CD4-positive, alpha-beta memory T cell (primary cell): ENCODE measurements around the gene PINK1. TPM values are rescaled to one million over a fixed set of nuclear protein-coding genes. Genes with fewer than 3 reads are reported as not detected.
A peak's percentile ranks its signal among the peaks of the same experiment; 100 is the strongest.

Experiments
- CTCF ChIA-PET: fragments of 350-600 bp; sonication (Branson Sonifier 250); formaldehyde crosslinking; loops from one replicate; lab custom pipeline; 2021; ENCODE audit warnings: inconsistent platforms; ENCODE audit not compliant: partially characterized antibody; lab: Charles Lee
- POLR2A ChIA-PET: fragments of 350-600 bp; sonication (Branson Sonifier 250); formaldehyde crosslinking; loops from one replicate; lab custom pipeline; 2021; ENCODE audit not compliant: partially characterized antibody; lab: Charles Lee
- DNase-seq, 5 donors: peaks; one replicate each; pipeline versions ENCODE4 v3.0.0 to v3.0.0-alpha.2; 2020 to 2022; ENCODE audit warnings: mixed read lengths in 1 of 5
- H3K27ac ChIP-seq: one replicate; pipeline ENCODE4 v1.7.0; 2013; ENCODE audit warnings: low read depth, low read length
- H3K27me3 ChIP-seq: 2 replicates; pipeline ENCODE4 v1.7.0; 2013; ENCODE audit warnings: mild to moderate bottlenecking, low read length, moderate library complexity; ENCODE audit not compliant: insufficient read depth
- H3K36me3 ChIP-seq: 2 replicates; pipeline ENCODE4 v1.7.0; 2013; ENCODE audit warnings: mild to moderate bottlenecking, low read length, moderate library complexity; ENCODE audit not compliant: insufficient read depth
- H3K4me1 ChIP-seq: 2 replicates; pipeline ENCODE4 v1.7.0; 2013; ENCODE audit warnings: mild to moderate bottlenecking, low read length, moderate library complexity; ENCODE audit not compliant: insufficient read depth
- H3K4me3 ChIP-seq, 2 donors: one replicate each; pipeline ENCODE4 v1.7.0; 2013; ENCODE audit warnings: low read length in 2 of 2, mild to moderate bottlenecking in 1 of 2
- H3K9me3 ChIP-seq, 2 donors: one replicate each; pipeline ENCODE4 v1.7.0; 2013; ENCODE audit warnings: low read length in 2 of 2, control low read depth in 1 of 2; ENCODE audit not compliant: control insufficient read depth in 1 of 2
- H3K27ac Mint-ChIP-seq, 7 donors: one replicate each; pipeline ENCODE4 v1.8.0; 2020 to 2021; ENCODE audit warnings: mixed read lengths in 7 of 7, mild to moderate bottlenecking in 6 of 7, inconsistent platforms in 3 of 7, moderate library complexity in 3 of 7
- H3K27me3 Mint-ChIP-seq, 2 donors: one replicate each; pipeline ENCODE4 v1.8.0; 2020 to 2021; ENCODE audit warnings: mixed read lengths in 2 of 2
- H3K36me3 Mint-ChIP-seq, 2 donors: one replicate each; pipeline ENCODE4 v1.8.0; 2020 to 2021; ENCODE audit warnings: mixed read lengths in 2 of 2, inconsistent platforms in 1 of 2, mild to moderate bottlenecking in 1 of 2
- H3K4me1 Mint-ChIP-seq, 4 donors: one replicate each; pipeline ENCODE4 v1.8.0; 2020 to 2021; ENCODE audit warnings: mixed read lengths in 4 of 4, mild to moderate bottlenecking in 1 of 4
- H3K4me3 Mint-ChIP-seq, 8 donors: one replicate each; pipeline ENCODE4 v1.8.0; 2020 to 2021; ENCODE audit warnings: mixed read lengths in 8 of 8, mild to moderate bottlenecking in 7 of 8, moderate library complexity in 6 of 8, inconsistent platforms in 3 of 8
- H3K9me3 Mint-ChIP-seq, 8 donors: one replicate each; pipeline ENCODE4 v1.8.0; 2020 to 2021; ENCODE audit warnings: mixed read lengths in 8 of 8, mild to moderate bottlenecking in 5 of 8, inconsistent platforms in 3 of 8, moderate library complexity in 1 of 8
- intact Hi-C: fragments of 100-400 bp; cut with micrococcal nuclease; formaldehyde crosslinking; loops from one replicate; pipeline ENCODE4 v1.15.1; 2023
- polyA plus RNA-seq, 2 donors: library from polyadenylated mRNA; unstranded; fragments of 300-500 nt; fragmentation: Illumina TruSeq; gene quantifications; one replicate each; pipeline ENCODE4 v1.2.3, GENCODE V29; 2021
- total RNA-seq, 2 experiments: library from RNA; stranded (reverse); gene quantifications; one replicate each; pipeline ENCODE4 v1.2.3, GENCODE V29; 2021

Gene PINK1
- total RNA-seq (10 to 100 TPM; 19.5 to 21.7 TPM), polyA plus RNA-seq (10 to 100 TPM; 19.0 to 24.2 TPM)

- ChIA-PET POLR2A (interaction anchor here (0.5 to 2.4 kb wide), 18 partner anchors 8 to 1818 kb away, joined by 3 to 24 read pairs (median 4); partner anchors contain the start of genes DDOST, HP1BP3, MUL1 and OTUD3), CTCF (interaction anchor here (0.6 to 4.2 kb wide), 19 partner anchors 10 to 154 kb away, joined by 3 to 24 read pairs (median 4); partner anchors contain the start of gene DDOST)
- H3K4me1 ChIP-seq, result peaks cover 16% of the 10 kb centered on the region
- no peaks in the 10 kb centered on the region for H3K27me3 ChIP-seq
- peak; percentile 78 to 92 (median 87) for DNase-seq
- Mint-ChIP-seq H3K27me3 (peaks cover 1 to 2% of the 10 kb centered on the region in 2 donors), H3K27ac (peak within 1 kb of the TSS; percentile 85 to 95 (median 91)), H3K4me1 (peaks cover 4 to 17% (median 12%) of the 10 kb centered on the region in 4 donors), H3K4me3 (peak within 1 kb of the TSS; percentile 89 to 96 (median 92)), H3K36me3 (peaks cover 4 to 13% of the 10 kb centered on the region in 2 donors), H3K9me3 (peaks cover 0 to 7% (median 0%) of the 10 kb centered on the region in 8 donors)
- no peaks in the 10 kb centered on the region for H3K9me3 ChIP-seq
- no peaks in the 10 kb centered on the region for H3K36me3 ChIP-seq
- peak within 1 kb of the TSS; percentile 45 to 62 for H3K4me3 ChIP-seq
- peak within 1 kb of the TSS; percentile 68 for H3K27ac ChIP-seq
- intact Hi-C loops, result loop anchor here (1.0 to 5.0 kb wide), 3 partner anchors 28 to 126 kb away; partner anchors contain the start of genes DDOST and MUL1
Observed at GRCh38 chr1:20633190-20634064, at the start of gene PINK1. Gene PINK1 (plus strand): TSS chr1:20633458. CDS start chr1:20633549, 91 bp downstream.

GRCh38 chr1:20584890-20585289 is 48.4 kb upstream of the PINK1 start:
- Histone ChIP-seq H3K9me3 (no peaks in the 10 kb centered on the region), H3K4me3 (no peak overlapping the region), H3K27ac (no peak overlapping the region), H3K4me1 (no peaks in the 10 kb centered on the region), H3K36me3 (no peaks in the 10 kb centered on the region), H3K27me3 (peaks cover 8% of the 10 kb centered on the region)
- Mint-ChIP-seq H3K4me1 (peaks cover 0 to 14% (median 5%) of the 10 kb centered on the region in 4 donors), H3K9me3 (peaks cover 0 to 8% (median 0%) of the 10 kb centered on the region in 8 donors), H3K27me3 (peaks cover 32 to 34% of the 10 kb centered on the region in 2 donors), H3K36me3 (no peaks in the 10 kb centered on the region), H3K4me3 (no peak overlapping the region), H3K27ac (no peak overlapping the region)
- CTCF ChIA-PET, result no interaction called here
- intact Hi-C loops, result no loop called here
- DNase-seq, result no peak
- POLR2A ChIA-PET, result no interaction called here

GRCh38 chr1:20586953-20587660 is 46.2 kb upstream of the PINK1 start:
- no peak overlapping the region for H3K4me3 Mint-ChIP-seq
- intact Hi-C loops, result no loop called here
- POLR2A ChIA-PET, result no interaction called here
- DNase-seq, result no peak
- H3K36me3 Mint-ChIP-seq, result no peaks in the 10 kb centered on the region
- H3K36me3 ChIP-seq, result no peaks in the 10 kb centered on the region
- H3K4me1 Mint-ChIP-seq, result peaks cover 0 to 16% (median 6%) of the 10 kb centered on the region in 4 donors
- H3K4me1 ChIP-seq, result no peaks in the 10 kb centered on the region
- H3K9me3 Mint-ChIP-seq, result peaks cover 0 to 5% (median 0%) of the 10 kb centered on the region in 8 donors
- H3K27me3 ChIP-seq, result peaks cover 8% of the 10 kb centered on the region
- H3K27ac ChIP-seq, result no peak overlapping the region
- CTCF ChIA-PET, result interaction anchor here (0.7 kb wide), 1 partner anchor 12 kb away, joined by 3 read pairs; no protein-coding TSS in a partner anchor
- no peak overlapping the region for H3K4me3 ChIP-seq
- H3K27ac Mint-ChIP-seq, result no peak overlapping the region
- peaks cover 36 to 43% of the 10 kb centered on the region in 2 donors for H3K27me3 Mint-ChIP-seq
- H3K9me3 ChIP-seq, result no peaks in the 10 kb centered on the region

- Mint-ChIP-seq H3K9me3 (peaks cover 0 to 5% (median 0%) of the 10 kb centered on the region in 8 donors), H3K4me1 (peaks cover 0 to 16% (median 6%) of the 10 kb centered on the region in 4 donors), H3K27ac (no peak overlapping the region), H3K36me3 (no peaks in the 10 kb centered on the region), H3K4me3 (no peak overlapping the region), H3K27me3 (peaks cover 41 to 48% of the 10 kb centered on the region in 2 donors)
- H3K9me3 ChIP-seq, result no peaks in the 10 kb centered on the region
- H3K27me3 ChIP-seq, result peaks cover 8% of the 10 kb centered on the region
- DNase-seq, result no peak
- CTCF ChIA-PET, result interaction anchor here (0.7 kb wide), 1 partner anchor 12 kb away, joined by 3 read pairs; no protein-coding TSS in a partner anchor
- no peak overlapping the region for H3K27ac ChIP-seq
- no peak overlapping the region for H3K4me3 ChIP-seq
- H3K36me3 ChIP-seq, result no peaks in the 10 kb centered on the region
- POLR2A ChIA-PET, result no interaction called here
- H3K4me1 ChIP-seq, result no peaks in the 10 kb centered on the region
- intact Hi-C loops, result no loop called here
Observed at GRCh38 chr1:20587661-20588053, 45.6 kb upstream of the PINK1 start.

GRCh38 chr1:20588634-20589225 is 44.5 kb upstream of the PINK1 start, which contains the start of gene CDA:
Gene CDA (plus strand): TSS chr1:20589097. CDS start chr1:20589130, 33 bp downstream.
- Histone ChIP-seq H3K4me3 (no peak within 1 kb of the TSS), H3K4me1 (no peaks in the 10 kb centered on the region), H3K36me3 (no peaks in the 10 kb centered on the region), H3K27me3 (peaks cover 8% of the 10 kb centered on the region), H3K27ac (no peak within 1 kb of the TSS), H3K9me3 (no peaks in the 10 kb centered on the region)
- peaks cover 41 to 49% of the 10 kb centered on the region in 2 donors for H3K27me3 Mint-ChIP-seq
- H3K9me3 Mint-ChIP-seq, result peaks cover 0 to 5% (median 0%) of the 10 kb centered on the region in 8 donors
- intact Hi-C loops, result no loop called here
- no peak for DNase-seq
- H3K27ac Mint-ChIP-seq, result no peak within 1 kb of the TSS
- H3K4me3 Mint-ChIP-seq, result peak within 1 kb of the TSS in 1 of 8 donors; percentile 47
- H3K36me3 Mint-ChIP-seq, result no peaks in the 10 kb centered on the region
- CTCF ChIA-PET, result no interaction called here
- peaks cover 0 to 16% (median 6%) of the 10 kb centered on the region in 4 donors for H3K4me1 Mint-ChIP-seq
- POLR2A ChIA-PET, result no interaction called here

- POLR2A ChIA-PET, result no interaction called here
- no peak overlapping the region for H3K27ac ChIP-seq
Observed at GRCh38 chr1:20589331-20590278, 43.7 kb upstream of the PINK1 start.

More at GRCh38 chr1:20589331-20590278, 43.7 kb upstream of the PINK1 start:
- no peak for DNase-seq
- no peaks in the 10 kb centered on the region for H3K36me3 ChIP-seq
- intact Hi-C loops, result no loop called here
- no peaks in the 10 kb centered on the region for H3K4me1 ChIP-seq
- peaks cover 39 to 48% of the 10 kb centered on the region in 2 donors for H3K27me3 Mint-ChIP-seq
- no peaks in the 10 kb centered on the region for H3K9me3 ChIP-seq
- H3K36me3 Mint-ChIP-seq, result no peaks in the 10 kb centered on the region
- no peak overlapping the region for H3K4me3 ChIP-seq
- H3K27ac Mint-ChIP-seq, result no peak overlapping the region
- peaks cover 0 to 5% (median 0%) of the 10 kb centered on the region in 8 donors for H3K9me3 Mint-ChIP-seq
- H3K4me3 Mint-ChIP-seq, result peak overlapping the region in 1 of 8 donors; percentile 47
- CTCF ChIA-PET, result no interaction called here
- peaks cover 8% of the 10 kb centered on the region for H3K27me3 ChIP-seq
- H3K4me1 Mint-ChIP-seq, result peaks cover 0 to 16% (median 6%) of the 10 kb centered on the region in 4 donors
